Astrocyte of the spinal cord (primary cell): ENCODE data around the gene TRPM1.

Experiments used
- DNase-seq: peaks from one replicate; pipeline ENCODE4 v3.0.0; 2011; ENCODE audit warnings: low read depth, low spot score
- H3K4me3 ChIP-seq: 2 replicates; pipeline ENCODE4 v1.5.1; 2011; ENCODE audit warnings: low read depth, mild to moderate bottlenecking, low read length, moderate library complexity
- in situ Hi-C: cut with HindIII; loops from 2 replicates; pipeline ENCODE4 v1.10.0; 2017; ENCODE audit warnings: low sequenced_read_pairs
- TF ChIP-seq, protein P1 (sequence below): IDR thresholded peaks from 2 replicates; pipeline ENCODE4 v1.5.1; 2012; ENCODE audit warnings: low read depth, mild to moderate bottlenecking, low read length, inconsistent platforms

TRPM1 gene

DNA sequence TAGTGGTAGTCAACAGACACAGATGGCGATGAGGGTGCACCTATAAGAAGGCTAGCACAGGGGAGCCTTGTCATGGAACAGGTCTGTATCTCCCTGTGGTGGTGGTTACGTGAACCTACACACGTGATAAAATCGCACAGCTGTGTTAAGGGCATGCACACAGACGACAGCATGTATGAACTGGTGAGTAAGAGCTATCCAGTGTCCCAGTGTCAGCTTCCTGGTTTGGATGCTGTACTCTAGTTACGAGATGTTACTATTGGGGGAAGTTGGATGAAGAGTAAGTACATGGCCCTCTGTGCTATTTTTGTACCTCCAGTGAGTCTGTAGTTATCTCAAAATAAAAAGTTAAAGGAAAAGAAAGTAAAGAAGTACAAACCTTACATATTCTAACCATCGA is 148.3 kb downstream of the TRPM1 start:
- TF ChIP-seq, protein P1, sequence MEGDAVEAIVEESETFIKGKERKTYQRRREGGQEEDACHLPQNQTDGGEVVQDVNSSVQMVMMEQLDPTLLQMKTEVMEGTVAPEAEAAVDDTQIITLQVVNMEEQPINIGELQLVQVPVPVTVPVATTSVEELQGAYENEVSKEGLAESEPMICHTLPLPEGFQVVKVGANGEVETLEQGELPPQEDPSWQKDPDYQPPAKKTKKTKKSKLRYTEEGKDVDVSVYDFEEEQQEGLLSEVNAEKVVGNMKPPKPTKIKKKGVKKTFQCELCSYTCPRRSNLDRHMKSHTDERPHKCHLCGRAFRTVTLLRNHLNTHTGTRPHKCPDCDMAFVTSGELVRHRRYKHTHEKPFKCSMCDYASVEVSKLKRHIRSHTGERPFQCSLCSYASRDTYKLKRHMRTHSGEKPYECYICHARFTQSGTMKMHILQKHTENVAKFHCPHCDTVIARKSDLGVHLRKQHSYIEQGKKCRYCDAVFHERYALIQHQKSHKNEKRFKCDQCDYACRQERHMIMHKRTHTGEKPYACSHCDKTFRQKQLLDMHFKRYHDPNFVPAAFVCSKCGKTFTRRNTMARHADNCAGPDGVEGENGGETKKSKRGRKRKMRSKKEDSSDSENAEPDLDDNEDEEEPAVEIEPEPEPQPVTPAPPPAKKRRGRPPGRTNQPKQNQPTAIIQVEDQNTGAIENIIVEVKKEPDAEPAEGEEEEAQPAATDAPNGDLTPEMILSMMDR, result no peak
- no peak for DNase-seq
- in situ Hi-C loops, result no loop called here
- H3K4me3 ChIP-seq, result no peak overlapping the region
